HepG2 (cell line): ENCODE results near the gene NEK7. TPM values are rescaled to one million over a fixed set of nuclear protein-coding genes. Genes with fewer than 3 reads are reported as not detected.
A peak's percentile ranks its signal among the peaks of the same experiment; 100 is the strongest.

Experiments
- AGO2 ChIP-seq: fragments of 200-400 bp; formaldehyde crosslinking; optimal IDR thresholded peaks from 2 replicates; pipeline ENCODE3; 2017; ENCODE audit warnings: mild to moderate bottlenecking, low read depth, low read length, moderate library complexity
- BORCS8-MEF2B ChIP-seq: sonication (generic); formaldehyde crosslinking; IDR thresholded peaks from 2 replicates; pipeline ENCODE4 v1.8.0; 2022; ENCODE audit warnings: mild to moderate bottlenecking, missing genetic modification reagents
- HMGXB3 ChIP-seq: sonication (generic); formaldehyde crosslinking; IDR thresholded peaks from 2 replicates; pipeline ENCODE4 v1.4.0; 2020; ENCODE audit warnings: missing genetic modification reagents, borderline replicate concordance
- HNRNPL ChIP-seq: fragments of 200-400 bp; formaldehyde crosslinking; IDR thresholded peaks from 2 replicates; pipeline ENCODE4 v1.6.1; 2017; ENCODE audit warnings: mild to moderate bottlenecking, low read depth, low read length
- PHF8 ChIP-seq: sonication (generic); formaldehyde crosslinking; IDR thresholded peaks from 2 replicates; pipeline ENCODE4 v1.5.0; 2020; ENCODE audit warnings: missing genetic modification reagents
- RARA ChIP-seq: IDR thresholded peaks from 2 replicates; pipeline ENCODE4 v1.6.1; 2016; ENCODE audit warnings: missing genetic modification reagents, missing compliant biosample characterization
- SIX1 ChIP-seq: sonication (generic); formaldehyde crosslinking; IDR thresholded peaks from 2 replicates; pipeline ENCODE4 v1.4.0; 2020; ENCODE audit warnings: missing genetic modification reagents, borderline replicate concordance
- ZFP91 ChIP-seq: sonication (generic); formaldehyde crosslinking; IDR thresholded peaks from 2 replicates; pipeline ENCODE4 v1.9.0; 2022; ENCODE audit warnings: missing genetic modification reagents, mild to moderate bottlenecking, borderline replicate concordance
- ZGPAT ChIP-seq: IDR thresholded peaks from 2 replicates; pipeline ENCODE4 v1.6.1; 2016; ENCODE audit warnings: mild to moderate bottlenecking
- ZNF335 ChIP-seq: sonication (generic); formaldehyde crosslinking; IDR thresholded peaks from 2 replicates; pipeline ENCODE4 v1.4.0; 2020; ENCODE audit warnings: missing genetic modification reagents
- ZNF33B ChIP-seq: sonication (generic); formaldehyde crosslinking; IDR thresholded peaks from 2 replicates; pipeline ENCODE4 v1.5.1; 2020; ENCODE audit warnings: mild to moderate bottlenecking, missing genetic modification reagents
- ZNF572 ChIP-seq: sonication (generic); formaldehyde crosslinking; IDR thresholded peaks from 2 replicates; pipeline ENCODE4 v1.5.1; 2020; ENCODE audit warnings: mild to moderate bottlenecking, missing genetic modification reagents
- ZNF749 ChIP-seq: sonication (generic); formaldehyde crosslinking; IDR thresholded peaks from 2 replicates; pipeline ENCODE4 v1.8.0; 2022; ENCODE audit warnings: mild to moderate bottlenecking, missing genetic modification reagents, moderate library complexity, borderline replicate concordance
- polyA plus RNA-seq, 8 experiments: library from polyadenylated mRNA; depleted of rRNA in 3 of 8; stranded (reverse) in 7 of 8; unstranded in 1 of 8; fragments of >200 nt; fragmentation: Illumina TruSeq in 4 of 8; extraction: Trizol in 4 of 8; gene quantifications; 2 replicates each; pipeline versions ENCODE4 v1.2.1 to v1.2.3, GENCODE V29; 2011 to 2016; ENCODE audit warnings: low read depth in 4 of 8, missing spikeins in 1 of 8, mixed read lengths in 1 of 8; ENCODE audit not compliant: insufficient read depth in 1 of 8
- total RNA-seq, 5 experiments: library from RNA; depleted of rRNA; stranded (reverse); fragments of >200 nt; fragmentation: Illumina TruSeq; extraction: Trizol; gene quantifications; 2 replicates each; pipeline ENCODE4 v1.2.3, GENCODE V29; 2016; ENCODE audit warnings: low read depth in 1 of 5
- TF ChIP-seq, protein P1 (sequence below): IDR thresholded peaks from 2 replicates; pipeline ENCODE4 v1.6.1; 2016; ENCODE audit warnings: missing compliant biosample characterization, missing genetic modification reagents, borderline replicate concordance
- TF ChIP-seq, protein P2 (sequence below): sonication (generic); formaldehyde crosslinking; conservative IDR thresholded peaks from 2 replicates; pipeline ENCODE4 v1.8.0; 2022; ENCODE audit warnings: missing genetic modification reagents

NEK7 gene
- total and polyA plus RNA-seq, 2 of the 13 experiments (the other 11 are each of a cell fraction or from before 2014, with no cell fraction given), result 18.1 to 19.2 TPM

- peak; percentile 39; the same call in 1 of the 2 replicates for TF ChIP-seq ZFP91 (CRISPR knock-in tag)
- TF ChIP-seq PHF8 (CRISPR knock-in tag), result peak; percentile 74
- TF ChIP-seq ZNF572 (CRISPR knock-in tag), result 0 out of 2 replicates have a peak, but pooled peaks have one; percentile 37
- 0 out of 2 replicates have a peak, but pooled peaks have one; percentile 19 for TF ChIP-seq BORCS8-MEF2B (CRISPR knock-in tag)
- TF ChIP-seq, protein P1, sequence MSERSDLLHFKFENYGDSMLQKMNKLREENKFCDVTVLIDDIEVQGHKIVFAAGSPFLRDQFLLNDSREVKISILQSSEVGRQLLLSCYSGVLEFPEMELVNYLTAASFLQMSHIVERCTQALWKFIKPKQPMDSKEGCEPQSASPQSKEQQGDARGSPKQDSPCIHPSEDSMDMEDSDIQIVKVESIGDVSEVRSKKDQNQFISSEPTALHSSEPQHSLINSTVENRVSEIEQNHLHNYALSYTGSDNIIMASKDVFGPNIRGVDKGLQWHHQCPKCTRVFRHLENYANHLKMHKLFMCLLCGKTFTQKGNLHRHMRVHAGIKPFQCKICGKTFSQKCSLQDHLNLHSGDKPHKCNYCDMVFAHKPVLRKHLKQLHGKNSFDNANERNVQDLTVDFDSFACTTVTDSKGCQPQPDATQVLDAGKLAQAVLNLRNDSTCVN (CRISPR knock-in tag), result 0 out of 2 replicates have a peak, but pooled peaks have one; percentile 24
- 0 out of 2 replicates have a peak, but pooled peaks have one; percentile 14 for TF ChIP-seq ZNF33B (CRISPR knock-in tag)
- no peak for TF ChIP-seq ZNF749 (CRISPR knock-in tag)
- TF ChIP-seq HNRNPL, result no peak
- TF ChIP-seq RARA, result peak; percentile 27; the same call in 1 of the 2 replicates
- no peak for TF ChIP-seq ZNF335 (CRISPR knock-in tag)
- 0 out of 2 replicates have a peak, but pooled peaks have one; percentile 18 for TF ChIP-seq ZGPAT
- TF ChIP-seq, protein P2, sequence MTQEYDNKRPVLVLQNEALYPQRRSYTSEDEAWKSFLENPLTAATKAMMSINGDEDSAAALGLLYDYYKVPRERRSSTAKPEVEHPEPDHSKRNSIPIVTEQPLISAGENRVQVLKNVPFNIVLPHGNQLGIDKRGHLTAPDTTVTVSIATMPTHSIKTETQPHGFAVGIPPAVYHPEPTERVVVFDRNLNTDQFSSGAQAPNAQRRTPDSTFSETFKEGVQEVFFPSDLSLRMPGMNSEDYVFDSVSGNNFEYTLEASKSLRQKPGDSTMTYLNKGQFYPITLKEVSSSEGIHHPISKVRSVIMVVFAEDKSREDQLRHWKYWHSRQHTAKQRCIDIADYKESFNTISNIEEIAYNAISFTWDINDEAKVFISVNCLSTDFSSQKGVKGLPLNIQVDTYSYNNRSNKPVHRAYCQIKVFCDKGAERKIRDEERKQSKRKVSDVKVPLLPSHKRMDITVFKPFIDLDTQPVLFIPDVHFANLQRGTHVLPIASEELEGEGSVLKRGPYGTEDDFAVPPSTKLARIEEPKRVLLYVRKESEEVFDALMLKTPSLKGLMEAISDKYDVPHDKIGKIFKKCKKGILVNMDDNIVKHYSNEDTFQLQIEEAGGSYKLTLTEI (CRISPR knock-in tag), result no peak
- TF ChIP-seq HMGXB3 (CRISPR knock-in tag), result peak; percentile 13; the same call in 1 of the 2 replicates
- no peak for TF ChIP-seq SIX1 (CRISPR knock-in tag)
- no peak for TF ChIP-seq AGO2
Measured at GRCh38 chr1:198156745-198157240, at the start of gene NEK7 (continued).
